HG02840 (cell line): ENCODE measurements around the gene DCP2.

ENCODE experiments used
- ATAC-seq: cut with Tn5 transposase; IDR thresholded peaks from one replicate; pipeline ENCODE4 v1.9.1; 2021; ENCODE audit warnings: mild to moderate bottlenecking, moderate library complexity, moderate number of reproducible peaks; ENCODE audit not compliant: unreplicated experiment, low FRiP score

The DCP2 gene

GRCh38 chr5:113017881-113018635 is 41.5 kb downstream of the DCP2 start:
- ATAC-seq: no peak

DNA sequence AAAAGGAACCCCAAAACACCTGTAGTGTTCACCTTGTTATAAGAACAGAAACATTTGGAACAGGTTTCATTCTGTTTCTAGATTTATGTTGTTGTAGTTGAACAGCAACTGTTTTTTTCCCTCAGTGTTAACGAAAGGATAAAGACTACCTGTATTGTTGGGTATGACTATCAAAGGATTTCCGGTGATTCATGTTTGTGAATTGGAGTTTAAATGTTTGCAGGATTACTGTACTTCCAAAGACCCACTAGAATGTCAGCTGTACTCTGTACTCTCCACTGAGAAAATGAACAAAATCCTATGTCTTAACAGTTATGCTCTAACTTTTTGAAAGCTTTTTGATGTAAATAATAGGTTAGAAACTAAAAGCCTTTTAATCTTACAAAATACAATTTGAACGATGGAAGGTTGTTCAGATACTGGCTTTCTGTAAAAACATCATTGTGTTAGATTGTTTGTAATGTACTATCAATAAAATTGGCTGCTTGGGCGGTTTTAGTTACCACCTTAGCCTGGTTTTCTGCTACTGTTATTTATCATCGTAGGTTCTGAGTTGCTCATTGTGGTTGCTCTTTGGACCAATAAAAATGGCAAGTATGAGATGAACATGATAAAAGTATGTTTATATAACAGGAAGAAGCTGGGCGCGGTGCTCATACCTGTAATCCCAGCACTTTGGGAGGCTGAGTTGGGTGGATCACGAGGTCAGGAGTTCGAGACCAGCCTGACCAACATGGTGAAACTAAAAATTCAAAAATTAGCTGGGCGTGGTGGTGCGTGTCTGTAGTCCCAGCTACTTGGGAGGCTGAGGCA is 44.1 kb downstream of the DCP2 start:
- ATAC-seq: no peak

GRCh38 chr5:113022661-113023060 is 46.1 kb downstream of the DCP2 start:
- ATAC-seq: peak; percentile 84

DNA sequence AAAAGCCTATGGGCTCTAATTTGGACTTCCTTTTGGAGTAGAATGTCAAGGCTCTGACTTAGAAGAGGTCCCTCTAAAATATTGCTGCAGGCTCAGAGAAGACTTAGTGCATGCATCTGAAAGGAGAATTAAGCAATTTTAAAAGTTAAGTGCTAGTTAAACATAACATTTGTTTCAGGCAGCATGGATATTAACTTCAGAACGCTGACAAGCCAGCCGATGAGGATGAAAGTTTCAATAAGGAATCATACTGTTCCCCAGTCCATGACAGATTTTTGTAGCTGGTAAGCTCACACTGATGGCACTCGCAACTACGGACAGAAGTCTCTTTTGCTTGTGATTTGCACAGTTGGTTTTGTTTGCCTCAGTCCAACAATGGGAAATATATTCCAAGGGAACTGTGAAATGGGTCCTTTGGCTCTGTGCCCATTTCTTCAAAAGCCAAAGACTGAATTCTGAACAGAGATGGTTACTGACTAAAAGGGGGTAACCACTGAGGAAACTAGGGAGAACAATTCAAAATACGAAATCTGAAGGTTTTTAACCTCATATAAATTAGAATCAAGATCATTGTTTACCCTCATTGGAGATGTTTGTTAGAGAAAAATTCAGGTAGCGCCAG is 47.6 kb downstream of the DCP2 start:
- no peak for ATAC-seq

DNA sequence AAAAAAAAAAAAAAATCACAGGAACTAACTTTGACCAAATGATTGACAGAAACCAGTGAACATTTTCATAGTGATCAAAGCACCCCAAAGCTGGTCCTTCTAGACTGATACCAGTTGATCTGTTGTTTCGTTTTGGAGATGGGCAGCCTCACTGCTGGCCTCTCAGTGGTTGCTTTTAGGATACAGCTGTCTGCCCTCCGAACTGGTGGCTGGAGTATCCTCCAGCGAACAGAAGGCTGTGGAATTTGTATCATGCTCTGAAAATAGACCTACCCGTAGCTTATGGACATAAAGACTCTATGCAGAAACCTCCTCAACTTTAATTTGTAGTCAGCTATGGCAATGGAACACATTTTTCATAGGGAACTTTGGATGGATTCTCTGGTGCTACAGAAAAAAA is 49.0 kb downstream of the DCP2 start:
- ATAC-seq: no peak

DNA sequence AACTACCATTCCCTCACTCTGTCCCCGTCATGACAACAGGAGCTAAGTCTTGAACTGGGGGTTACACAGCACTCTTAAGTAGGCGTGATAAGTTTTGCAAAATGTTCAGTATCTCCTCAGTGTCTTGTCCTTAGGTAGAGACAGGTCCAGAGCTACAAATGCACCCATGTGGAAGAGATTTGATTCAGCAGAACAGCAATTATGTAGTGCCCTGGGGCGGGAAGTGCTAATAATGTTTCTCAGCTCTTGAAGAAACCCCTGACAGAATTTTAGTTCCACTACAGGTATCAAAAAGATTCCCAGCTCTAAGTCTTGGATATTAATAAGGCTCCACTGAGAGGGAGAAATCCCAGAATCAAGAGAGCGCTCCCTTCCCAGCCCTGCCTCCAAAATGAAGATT is 49.6 kb downstream of the DCP2 start:
- no peak for ATAC-seq

DNA sequence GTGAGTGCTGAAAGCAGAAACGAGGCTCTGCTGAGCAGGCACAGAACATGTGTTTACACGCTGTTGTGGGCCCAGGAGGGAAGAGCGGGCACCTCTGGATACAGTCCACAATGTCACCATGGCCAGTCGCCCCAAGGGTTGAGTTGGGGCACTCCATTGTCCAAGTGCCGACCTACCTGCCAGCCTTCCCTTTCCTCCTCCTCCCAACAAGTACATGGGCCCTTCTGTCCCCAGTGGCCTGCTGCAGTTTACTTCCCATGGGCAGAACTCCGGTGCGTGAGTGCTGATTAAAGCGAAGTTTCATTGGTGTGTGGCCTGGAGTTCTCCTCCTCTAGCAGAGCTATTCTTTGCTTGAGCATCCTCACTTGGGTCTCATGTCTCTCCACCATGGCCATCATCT is 50.4 kb downstream of the DCP2 start:
- no peak for ATAC-seq

GRCh38 chr5:113027431-113027830 is 50.8 kb downstream of the DCP2 start:
- no peak for ATAC-seq

GRCh38 chr5:113029614-113030013 is 53.0 kb downstream of the DCP2 start:
- no peak for ATAC-seq

DNA sequence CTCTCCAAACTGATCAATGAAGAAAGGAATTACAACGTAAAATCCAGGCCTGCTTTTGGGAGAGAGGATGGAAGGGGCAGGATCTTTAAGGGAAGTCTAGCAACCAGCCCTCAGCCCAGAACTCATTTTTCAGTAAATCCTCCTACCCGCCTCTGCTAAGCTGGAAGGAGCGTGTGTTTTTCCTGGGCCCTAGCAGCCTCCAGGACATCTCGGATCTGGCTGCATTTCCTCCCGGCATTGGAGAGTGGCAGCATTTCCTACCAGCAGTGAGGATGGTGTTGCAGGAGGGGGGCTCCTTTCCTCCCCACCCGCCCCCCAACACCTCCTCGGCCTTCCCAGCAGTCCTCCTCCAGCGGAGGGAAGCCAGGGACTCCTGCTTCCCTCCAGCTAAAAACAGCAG is 54.5 kb downstream of the DCP2 start:
- ATAC-seq: no peak

DNA sequence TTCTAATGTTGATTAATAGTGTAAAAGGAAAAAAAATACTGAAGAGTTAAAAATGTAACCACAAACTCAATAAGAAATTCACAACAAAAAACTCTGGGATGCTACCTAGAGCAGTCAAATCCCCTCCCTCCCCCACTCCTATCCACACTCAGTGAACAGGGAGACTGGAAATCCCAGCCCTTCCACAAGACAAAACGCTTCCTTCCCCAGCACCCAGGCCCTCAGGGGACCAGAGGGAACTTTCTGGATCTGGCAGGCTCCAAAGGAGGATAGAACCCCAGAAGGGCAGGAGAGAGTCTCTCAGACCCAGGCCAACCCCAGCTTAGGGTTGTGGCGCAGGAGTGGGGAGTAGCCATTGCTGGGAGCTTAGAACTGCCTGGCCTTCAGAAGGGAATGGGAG is 55.0 kb downstream of the DCP2 start:
- no peak for ATAC-seq

DNA sequence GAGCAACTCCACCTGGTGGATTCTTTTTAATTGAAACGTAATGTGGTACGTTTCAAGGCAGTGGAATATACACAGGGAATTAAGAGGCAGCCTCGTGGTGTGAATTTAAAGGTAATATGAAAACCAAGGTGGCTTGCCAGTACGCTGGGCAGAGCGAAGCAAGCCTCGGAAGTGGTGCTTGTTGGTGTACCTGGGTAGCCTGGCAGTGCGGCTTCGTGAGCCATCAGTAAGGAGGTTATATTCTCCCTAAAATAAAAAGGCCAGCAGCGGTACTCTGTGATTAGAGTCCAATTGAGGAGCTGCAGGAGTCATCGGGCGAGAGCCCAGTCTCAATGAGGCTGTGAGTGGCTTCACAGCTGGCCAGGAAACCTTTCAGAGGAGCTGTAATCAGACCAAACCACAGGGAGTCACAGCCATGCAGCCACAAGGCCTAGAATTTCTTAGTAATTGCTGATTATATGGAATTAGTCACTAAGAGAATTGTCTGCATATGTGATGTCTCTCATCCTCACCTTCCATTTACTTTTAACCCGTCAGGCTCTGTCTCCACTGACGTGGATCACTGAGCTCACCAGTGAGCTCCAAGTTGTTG is 57.7 kb downstream of the DCP2 start:
- ATAC-seq: no peak

DNA sequence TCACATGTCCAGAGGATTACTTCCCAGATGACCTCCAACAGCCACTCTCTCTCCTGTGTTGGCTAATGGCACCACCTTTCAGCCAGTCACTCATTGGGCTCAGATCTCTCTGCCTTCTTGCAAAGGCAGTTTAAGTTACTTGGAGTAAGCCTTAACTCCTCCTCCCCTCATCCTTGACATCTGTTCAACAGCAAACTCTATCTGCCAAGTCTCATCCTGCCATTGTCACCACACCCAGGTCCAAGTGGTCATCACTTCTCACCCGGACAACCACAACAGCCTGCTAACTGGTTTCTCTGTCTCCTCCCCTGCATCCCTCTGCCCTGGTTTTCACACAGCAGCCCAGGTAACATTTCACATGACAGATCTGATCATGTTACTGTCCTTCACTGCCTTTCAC is 58.5 kb downstream of the DCP2 start:
- no peak for ATAC-seq

GRCh38 chr5:113036321-113036720 is 59.7 kb downstream of the DCP2 start:
- no peak for ATAC-seq

DNA sequence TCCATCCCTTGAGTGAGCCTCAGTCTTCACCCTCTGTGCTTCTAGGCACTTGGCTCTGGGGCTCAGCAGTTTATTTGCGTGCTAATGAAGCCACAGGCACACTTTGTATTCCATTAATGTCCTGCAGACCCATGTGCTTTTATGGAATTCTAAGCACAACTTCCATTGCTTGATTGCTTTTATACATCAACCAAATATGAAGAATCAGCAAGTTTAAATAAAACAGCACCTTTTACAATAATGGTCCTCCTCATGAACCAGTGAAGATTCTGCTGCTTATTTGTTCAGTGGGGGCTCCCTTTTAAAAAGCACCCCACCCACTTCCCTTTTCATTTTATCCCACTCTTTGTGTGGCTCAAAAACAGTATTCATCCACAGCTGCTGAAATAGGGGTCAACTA is 60.2 kb downstream of the DCP2 start:
- ATAC-seq: no peak

DNA sequence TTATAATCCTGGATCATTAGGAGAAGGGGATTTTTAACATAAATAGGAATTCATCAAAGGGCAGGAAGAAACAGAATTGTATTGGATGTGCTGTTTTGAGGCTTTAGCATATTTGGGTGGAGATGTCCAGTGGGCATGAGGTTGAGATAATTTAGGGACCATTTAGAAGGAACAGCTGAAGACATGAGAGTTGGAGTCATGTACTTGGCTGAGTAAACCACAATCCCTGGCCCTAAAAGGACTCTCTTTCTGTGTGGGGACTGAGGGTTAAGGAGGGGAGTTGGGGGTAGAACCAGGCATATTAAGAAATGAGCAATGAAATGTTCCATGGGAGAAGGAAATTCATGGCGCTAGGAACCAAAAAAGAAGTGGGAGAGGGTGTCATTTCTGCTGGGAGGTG is 61.5 kb downstream of the DCP2 start:
- no peak for ATAC-seq

GRCh38 chr5:113038714-113039113 is 62.1 kb downstream of the DCP2 start:
- ATAC-seq: no peak

- ATAC-seq: no peak
These were observed 62.8 kb downstream of the DCP2 start for GRCh38 chr5:113039229-113039933.

DNA sequence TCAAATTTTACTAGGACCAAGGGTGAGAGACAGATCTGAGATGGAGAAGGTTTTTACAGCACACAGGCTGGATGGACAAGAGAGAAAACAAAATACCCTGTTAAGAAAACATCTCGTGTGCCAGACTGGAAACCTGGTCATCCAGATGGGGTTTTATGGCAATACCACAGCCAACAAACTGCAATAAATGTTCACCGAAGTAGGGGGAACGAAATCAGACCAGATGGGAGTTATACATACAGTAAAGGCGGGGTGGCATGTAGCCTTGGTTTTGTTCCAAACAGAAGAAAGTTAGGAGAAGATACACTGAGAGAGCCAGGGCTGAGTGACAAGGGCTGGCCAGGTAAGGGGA is 63.3 kb downstream of the DCP2 start:
- no peak for ATAC-seq

GRCh38 chr5:113040672-113041260 is 64.2 kb downstream of the DCP2 start:
- ATAC-seq: no peak
